ENCODE data around the gene C2orf72.

The C2orf72 gene

GRCh38 chr2:230999477-230999876 is 37.8 kb upstream of the C2orf72 start:
- no peak for DNase-seq (ENCODE audit: low spot score)
- Histone ChIP-seq H3K4me1 (ENCODE audit: control insufficient read depth in 2 of 2, insufficient read depth in 1 of 2, low read depth in 1 of 2, low read length in 2 of 2) (no peaks in the 10 kb centered on the region), H2BK5ac (ENCODE audit: low read length) (no peak overlapping the region), H2AK5ac (ENCODE audit: low read depth, low read length) (no peak overlapping the region), H3K14ac (ENCODE audit: low read length) (no peak overlapping the region), H3K27ac (replicated peaks; ENCODE audit: low read length) (no peak overlapping the region), H3K18ac (ENCODE audit: low read length) (no peak overlapping the region), H4K91ac (ENCODE audit: low read depth, low read length, poor library complexity) (no peak overlapping the region), H3K79me1 (ENCODE audit: low read depth, low read length) (no peaks in the 10 kb centered on the region), H2BK120ac (ENCODE audit: low read depth, low read length) (no peak overlapping the region), H3K9ac (ENCODE audit: low read depth, low read length, poor library complexity) (no peak overlapping the region), H2AFZ (ENCODE audit: low read length) (no peak overlapping the region), H3K4me3 (ENCODE audit: low read length in 2 of 2) (no peak overlapping the region), H3K9me3 (replicated peaks in 1 of 2; ENCODE audit: control insufficient read depth in 2 of 2, insufficient read depth in 1 of 2, low read depth in 1 of 2, low read length in 2 of 2) (peaks cover 2 to 7% of the 10 kb centered on the region in 2 donors), H2BK15ac (ENCODE audit: low read length) (no peak overlapping the region), H4K8ac (ENCODE audit: low read depth, low read length) (no peak overlapping the region), H3K4ac (ENCODE audit: low read length) (no peak overlapping the region), H3K4me2 (ENCODE audit: insufficient read depth, low read length, poor library complexity, severe bottlenecking) (no peak overlapping the region), H3K23ac (ENCODE audit: low read depth, low read length, poor library complexity) (no peak overlapping the region), H3K36me3 (replicated peaks in 1 of 2; ENCODE audit: control insufficient read depth in 2 of 2, insufficient read depth in 2 of 2, low read length in 2 of 2) (no peaks in the 10 kb centered on the region), H3K27me3 (ENCODE audit: control insufficient read depth in 3 of 3, insufficient read depth in 3 of 3, low read depth in 1 of 3, low read length in 3 of 3) (peaks cover 0 to 14% (median 0%) of the 10 kb centered on the region in 3 experiments), H2BK12ac (ENCODE audit: low read length) (no peak overlapping the region)
- no CpG with 5 or more reads among the region's 4 CpGs for WGBS, 2 donors (ENCODE audit: extremely low coverage in 2 of 2, insufficient read length in 2 of 2, insufficient replicate concordance in 1 of 2)

DNA sequence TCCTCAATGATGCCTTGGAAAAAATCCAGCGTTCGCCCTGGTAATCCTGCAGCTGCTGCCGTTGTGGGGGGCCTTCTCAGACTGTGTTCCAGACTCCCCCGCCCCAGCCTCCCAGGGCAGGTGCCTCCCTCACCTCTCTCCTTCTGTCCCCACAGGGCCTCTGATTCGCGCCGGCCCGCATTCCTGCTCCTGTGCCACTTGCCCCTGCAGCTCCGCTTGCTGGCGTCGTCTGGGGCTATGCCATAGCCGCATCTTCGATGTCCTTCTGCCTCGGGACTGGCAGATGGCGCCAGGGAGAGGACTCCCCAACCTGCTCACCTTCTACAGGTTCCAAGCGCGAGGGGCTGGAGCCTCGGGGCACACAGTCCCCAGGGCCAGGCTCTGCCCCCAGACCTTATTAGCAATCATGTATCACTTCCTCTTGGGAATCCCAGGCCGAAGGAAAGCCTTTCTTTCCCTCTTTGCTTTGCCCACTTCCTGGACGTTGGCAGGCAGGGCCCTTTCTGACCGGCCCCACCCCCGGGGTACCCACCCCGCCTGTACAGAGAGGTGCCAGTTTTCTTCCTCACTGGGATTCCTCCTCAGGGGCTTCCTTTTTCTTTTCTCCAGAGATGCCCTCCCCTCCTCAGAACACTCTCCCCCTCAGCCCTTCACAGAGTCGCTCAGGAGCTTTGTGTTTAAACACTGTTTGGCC is 37.0 kb upstream of the C2orf72 start:
- Histone ChIP-seq H3K4me1 (ENCODE audit: control insufficient read depth in 2 of 2, insufficient read depth in 1 of 2, low read depth in 1 of 2, low read length in 2 of 2) (no peaks in the 10 kb centered on the region), H3K27me3 (ENCODE audit: control insufficient read depth in 3 of 3, insufficient read depth in 3 of 3, low read depth in 1 of 3, low read length in 3 of 3) (peaks cover 0 to 14% (median 0%) of the 10 kb centered on the region in 3 experiments), H3K18ac (ENCODE audit: low read length) (peak overlapping the region; percentile 17), H3K4me2 (ENCODE audit: insufficient read depth, low read length, poor library complexity, severe bottlenecking) (no peak overlapping the region), H2BK120ac (ENCODE audit: low read depth, low read length) (no peak overlapping the region), H3K79me1 (ENCODE audit: low read depth, low read length) (no peaks in the 10 kb centered on the region), H3K9ac (ENCODE audit: low read depth, low read length, poor library complexity) (no peak overlapping the region), H2AK5ac (ENCODE audit: low read depth, low read length) (no peak overlapping the region), H4K91ac (ENCODE audit: low read depth, low read length, poor library complexity) (no peak overlapping the region), H3K14ac (ENCODE audit: low read length) (no peak overlapping the region), H2BK12ac (ENCODE audit: low read length) (no peak overlapping the region), H3K4ac (ENCODE audit: low read length) (no peak overlapping the region), H3K23ac (ENCODE audit: low read depth, low read length, poor library complexity) (no peak overlapping the region), H3K27ac (replicated peaks; ENCODE audit: low read length) (no peak overlapping the region), H2BK5ac (ENCODE audit: low read length) (no peak overlapping the region), H2BK15ac (ENCODE audit: low read length) (no peak overlapping the region), H3K4me3 (ENCODE audit: low read length in 2 of 2) (no peak overlapping the region), H4K8ac (ENCODE audit: low read depth, low read length) (no peak overlapping the region), H2AFZ (ENCODE audit: low read length) (peak overlapping the region; percentile 38), H3K9me3 (replicated peaks in 1 of 2; ENCODE audit: control insufficient read depth in 2 of 2, insufficient read depth in 1 of 2, low read depth in 1 of 2, low read length in 2 of 2) (peaks cover 2 to 7% of the 10 kb centered on the region in 2 donors), H3K36me3 (replicated peaks in 1 of 2; ENCODE audit: control insufficient read depth in 2 of 2, insufficient read depth in 2 of 2, low read length in 2 of 2) (no peaks in the 10 kb centered on the region)
- no peak for DNase-seq (ENCODE audit: low spot score)
- no CpG with 5 or more reads among the region's 24 CpGs for WGBS, 2 donors (ENCODE audit: extremely low coverage in 2 of 2, insufficient read length in 2 of 2, insufficient replicate concordance in 1 of 2)

GRCh38 chr2:231001036-231001435 is 36.3 kb upstream of the C2orf72 start:
- no peak overlapping the region for H2AFZ ChIP-seq (ENCODE audit: low read length)
- H2BK15ac ChIP-seq (ENCODE audit: low read length) = no peak overlapping the region
- no CpG with 5 or more reads among the region's 7 CpGs for WGBS, 2 donors (ENCODE audit: extremely low coverage in 2 of 2, insufficient read length in 2 of 2, insufficient replicate concordance in 1 of 2)

GRCh38 chr2:231001921-231002320 is 35.4 kb upstream of the C2orf72 start:
- Histone ChIP-seq H3K4me1 (ENCODE audit: control insufficient read depth in 2 of 2, insufficient read depth in 1 of 2, low read depth in 1 of 2, low read length in 2 of 2) (no peaks in the 10 kb centered on the region), H2AK5ac (ENCODE audit: low read depth, low read length) (no peak overlapping the region), H3K9ac (ENCODE audit: low read depth, low read length, poor library complexity) (no peak overlapping the region), H4K8ac (ENCODE audit: low read depth, low read length) (no peak overlapping the region), H3K14ac (ENCODE audit: low read length) (no peak overlapping the region), H3K4ac (ENCODE audit: low read length) (no peak overlapping the region), H3K36me3 (replicated peaks in 1 of 2; ENCODE audit: control insufficient read depth in 2 of 2, insufficient read depth in 2 of 2, low read length in 2 of 2) (no peaks in the 10 kb centered on the region), H3K18ac (ENCODE audit: low read length) (no peak overlapping the region), H3K27me3 (ENCODE audit: control insufficient read depth in 3 of 3, insufficient read depth in 3 of 3, low read depth in 1 of 3, low read length in 3 of 3) (peaks cover 0 to 14% (median 0%) of the 10 kb centered on the region in 3 experiments), H3K27ac (replicated peaks; ENCODE audit: low read length) (no peak overlapping the region), H2BK15ac (ENCODE audit: low read length) (no peak overlapping the region), H2BK120ac (ENCODE audit: low read depth, low read length) (no peak overlapping the region), H2BK5ac (ENCODE audit: low read length) (no peak overlapping the region), H4K91ac (ENCODE audit: low read depth, low read length, poor library complexity) (no peak overlapping the region), H3K23ac (ENCODE audit: low read depth, low read length, poor library complexity) (no peak overlapping the region), H3K9me3 (replicated peaks in 1 of 2; ENCODE audit: control insufficient read depth in 2 of 2, insufficient read depth in 1 of 2, low read depth in 1 of 2, low read length in 2 of 2) (peaks cover 0 to 4% of the 10 kb centered on the region in 2 donors), H3K4me3 (ENCODE audit: low read length in 2 of 2) (no peak overlapping the region), H3K4me2 (ENCODE audit: insufficient read depth, low read length, poor library complexity, severe bottlenecking) (no peak overlapping the region), H2AFZ (ENCODE audit: low read length) (no peak overlapping the region), H3K79me1 (ENCODE audit: low read depth, low read length) (no peaks in the 10 kb centered on the region), H2BK12ac (ENCODE audit: low read length) (no peak overlapping the region)
- WGBS, 2 donors (ENCODE audit: extremely low coverage in 2 of 2, insufficient read length in 2 of 2, insufficient replicate concordance in 1 of 2) = no CpG with 5 or more reads among the region's 4 CpGs
- no peak for DNase-seq (ENCODE audit: low spot score)

More at GRCh38 chr2:231001036-231001435, 36.3 kb upstream of the C2orf72 start:
- no peak for DNase-seq (ENCODE audit: low spot score)
- Histone ChIP-seq H4K91ac (ENCODE audit: low read depth, low read length, poor library complexity) (no peak overlapping the region), H3K14ac (ENCODE audit: low read length) (no peak overlapping the region), H2BK12ac (ENCODE audit: low read length) (no peak overlapping the region), H3K4me2 (ENCODE audit: insufficient read depth, low read length, poor library complexity, severe bottlenecking) (no peak overlapping the region), H3K79me1 (ENCODE audit: low read depth, low read length) (no peaks in the 10 kb centered on the region), H2BK120ac (ENCODE audit: low read depth, low read length) (no peak overlapping the region), H3K4me1 (ENCODE audit: control insufficient read depth in 2 of 2, insufficient read depth in 1 of 2, low read depth in 1 of 2, low read length in 2 of 2) (no peaks in the 10 kb centered on the region), H3K23ac (ENCODE audit: low read depth, low read length, poor library complexity) (no peak overlapping the region), H3K4me3 (ENCODE audit: low read length in 2 of 2) (no peak overlapping the region), H3K9ac (ENCODE audit: low read depth, low read length, poor library complexity) (no peak overlapping the region), H3K9me3 (replicated peaks in 1 of 2; ENCODE audit: control insufficient read depth in 2 of 2, insufficient read depth in 1 of 2, low read depth in 1 of 2, low read length in 2 of 2) (peaks cover 2 to 7% of the 10 kb centered on the region in 2 donors), H2BK5ac (ENCODE audit: low read length) (no peak overlapping the region), H3K36me3 (replicated peaks in 1 of 2; ENCODE audit: control insufficient read depth in 2 of 2, insufficient read depth in 2 of 2, low read length in 2 of 2) (no peaks in the 10 kb centered on the region), H4K8ac (ENCODE audit: low read depth, low read length) (no peak overlapping the region), H3K27me3 (ENCODE audit: control insufficient read depth in 3 of 3, insufficient read depth in 3 of 3, low read depth in 1 of 3, low read length in 3 of 3) (peaks cover 0 to 14% (median 0%) of the 10 kb centered on the region in 3 experiments), H2AK5ac (ENCODE audit: low read depth, low read length) (no peak overlapping the region), H3K27ac (replicated peaks; ENCODE audit: low read length) (no peak overlapping the region), H3K4ac (ENCODE audit: low read length) (no peak overlapping the region), H3K18ac (ENCODE audit: low read length) (no peak overlapping the region)
